ENCODE results near the gene C6orf118.

Gene C6orf118

DNA sequence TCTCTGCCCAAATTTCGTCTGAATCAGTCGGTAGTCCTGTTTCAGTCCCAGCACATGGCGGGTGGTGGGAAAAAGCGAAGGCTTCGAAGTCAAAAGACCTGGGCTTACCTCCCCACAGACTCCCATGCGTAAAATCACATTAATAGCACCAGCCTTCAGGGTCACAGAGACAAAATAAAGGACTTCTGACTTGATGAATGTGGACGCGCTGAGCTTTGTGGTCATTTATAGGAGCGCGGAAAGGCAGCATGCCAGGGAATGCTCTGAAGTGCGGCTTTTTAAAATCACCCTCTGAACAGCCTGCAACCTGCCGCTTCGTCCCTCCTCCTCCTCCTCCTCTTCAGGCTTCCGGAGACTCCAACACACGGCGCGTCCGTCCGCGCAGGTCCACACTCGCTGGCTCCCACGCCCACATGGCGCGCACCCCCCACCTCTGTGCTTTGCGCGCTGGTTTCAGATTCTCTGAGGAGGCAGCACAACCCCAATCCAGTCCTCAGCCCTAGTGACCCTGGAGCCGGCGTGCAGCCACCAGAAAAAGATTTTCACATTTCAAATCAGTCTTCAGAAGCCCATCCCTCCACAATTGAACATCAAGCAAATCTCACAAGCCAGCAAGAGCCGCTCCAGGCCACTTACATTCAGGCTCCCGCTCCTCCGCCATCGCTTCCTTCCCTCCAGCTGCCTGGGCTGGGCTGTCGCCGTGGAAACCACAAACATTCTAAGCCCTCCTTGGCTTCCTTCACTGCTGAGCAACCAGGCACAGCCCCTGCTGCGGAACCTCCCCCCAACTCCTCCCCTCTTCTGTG, at the start of gene C6orf118:
Gene C6orf118, minus strand, starts transcription at position 680 of the 806 bp plus-strand sequence. Its CDS starts 19 bp downstream, at position 661.
- DNase-seq: no peak

DNA sequence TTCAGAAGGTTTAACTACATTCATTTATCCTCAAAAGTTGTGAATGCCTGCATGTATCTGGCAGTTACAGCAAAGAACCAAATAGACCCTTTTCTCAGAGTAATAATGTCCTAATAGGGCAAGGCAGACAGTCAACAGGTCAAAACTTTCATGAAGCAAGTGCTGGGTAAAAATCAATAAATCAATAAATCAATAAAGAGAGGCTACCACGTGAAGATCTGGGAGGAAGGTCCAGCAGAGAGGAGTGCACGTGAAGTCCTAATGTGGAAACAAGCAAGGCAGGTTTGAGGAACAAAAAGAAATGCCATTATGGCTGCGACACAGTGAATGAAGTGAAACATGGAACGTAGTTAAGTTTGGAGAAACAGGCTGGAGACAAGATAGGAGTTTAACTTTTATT, 36.3 kb upstream of the C6orf118 start:
- DNase-seq: no peak

DNA sequence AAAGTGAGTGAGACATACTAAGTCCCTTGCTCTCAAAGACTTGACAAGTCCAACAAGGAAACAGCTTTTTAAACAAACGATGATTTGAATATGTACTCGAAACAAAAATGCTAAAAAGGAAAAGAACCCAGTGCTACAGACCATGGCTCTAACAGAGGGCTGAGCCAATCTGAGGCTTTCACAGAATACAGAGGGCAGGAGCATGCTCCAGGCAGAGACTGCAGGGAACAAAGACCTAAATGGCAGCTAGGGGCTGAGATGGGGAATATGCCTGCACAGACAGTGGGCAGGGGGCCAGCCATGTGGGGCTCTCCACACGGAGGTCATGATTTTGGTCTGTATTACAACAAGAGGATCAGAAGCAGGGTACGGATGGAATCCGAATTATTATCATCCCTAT, 31.1 kb upstream of the C6orf118 start:
- DNase-seq: no peak

DNA sequence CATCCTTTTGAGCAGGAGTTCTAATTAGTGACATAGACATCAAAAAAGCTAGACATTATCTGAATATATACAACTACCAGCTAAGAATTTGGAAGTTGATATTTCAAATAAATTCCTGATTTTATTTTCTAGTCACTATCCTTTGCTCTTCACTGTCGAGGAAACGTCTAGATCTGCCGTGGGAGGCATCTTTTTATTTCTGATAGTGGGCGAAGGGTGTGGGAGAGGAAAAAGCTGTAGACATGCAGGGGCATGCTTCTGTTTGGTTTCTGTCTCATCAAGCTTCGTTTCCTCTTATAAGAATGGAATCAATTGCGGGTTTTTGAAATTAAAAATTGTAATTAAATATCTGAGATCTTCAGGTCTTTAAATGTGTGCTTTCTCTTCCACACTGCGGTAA, 16.2 kb upstream of the C6orf118 start:
- DNase-seq: no peak

DNA sequence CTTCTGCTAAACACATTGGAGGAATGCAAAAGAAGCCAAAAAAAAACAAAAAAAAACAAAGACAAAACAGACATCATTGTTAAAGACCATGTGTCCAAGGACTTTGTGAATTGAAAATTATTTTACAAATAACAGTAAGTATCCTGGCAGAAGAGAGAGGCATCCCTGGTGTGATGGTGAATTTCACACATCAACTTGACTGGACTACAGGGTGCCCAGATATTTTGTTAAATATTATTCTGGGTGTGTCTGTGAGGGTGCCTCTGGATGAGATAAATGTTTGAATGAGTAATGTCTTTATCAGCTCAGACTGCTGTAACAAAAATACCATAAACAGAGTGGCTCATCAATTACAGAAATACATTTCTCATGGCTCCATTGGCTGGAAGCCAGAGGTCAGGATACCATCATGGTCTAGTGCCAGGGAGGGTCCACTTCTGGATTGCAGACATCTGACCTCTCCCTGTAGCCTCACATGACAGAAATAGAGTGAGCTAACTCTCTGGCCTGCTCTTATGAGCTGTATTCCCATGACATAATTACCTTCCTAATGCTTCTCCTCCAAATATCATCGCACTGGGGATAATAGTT, 12.2 kb upstream of the C6orf118 start:
- no peak for DNase-seq

DNA sequence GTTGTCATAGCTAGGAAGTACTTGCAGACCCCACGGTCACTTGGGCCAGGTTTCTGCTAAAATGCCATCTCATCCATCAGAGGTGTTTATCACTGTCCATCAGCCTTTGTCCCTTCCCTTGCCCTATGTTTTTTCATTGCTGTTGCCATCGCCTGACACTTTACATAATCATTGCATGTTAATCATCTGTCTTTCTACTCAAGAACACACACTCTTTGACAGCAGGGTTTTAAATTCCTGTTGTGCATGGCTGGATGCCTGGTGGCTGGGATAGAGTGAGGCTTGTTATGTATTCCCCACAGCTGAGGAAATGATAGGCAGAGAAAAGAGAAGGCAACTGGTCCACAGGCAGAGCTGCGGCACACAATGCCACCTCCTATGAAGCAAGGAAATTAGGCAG, 11.7 kb upstream of the C6orf118 start:
- DNase-seq: no peak

DNA sequence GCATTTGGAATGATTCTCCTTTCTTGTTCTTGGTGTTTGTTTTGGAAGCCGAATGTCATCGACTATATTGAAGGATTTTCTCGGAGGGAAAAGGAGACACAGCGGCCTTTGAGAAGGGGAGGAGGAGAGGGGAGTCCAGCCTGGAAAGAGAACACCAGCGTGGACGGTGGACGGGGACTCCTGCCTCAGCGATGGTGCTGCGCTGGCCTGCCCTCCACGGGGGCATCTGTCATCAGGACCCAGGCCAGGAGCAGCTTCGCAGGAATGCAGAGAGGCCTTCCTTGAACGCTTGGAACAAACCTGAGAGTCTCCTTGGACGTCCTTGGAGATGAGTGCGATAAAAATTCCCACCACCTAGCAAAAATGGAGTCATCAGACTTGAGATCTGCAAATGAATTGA, 8.3 kb upstream of the C6orf118 start:
- DNase-seq: no peak

DNA sequence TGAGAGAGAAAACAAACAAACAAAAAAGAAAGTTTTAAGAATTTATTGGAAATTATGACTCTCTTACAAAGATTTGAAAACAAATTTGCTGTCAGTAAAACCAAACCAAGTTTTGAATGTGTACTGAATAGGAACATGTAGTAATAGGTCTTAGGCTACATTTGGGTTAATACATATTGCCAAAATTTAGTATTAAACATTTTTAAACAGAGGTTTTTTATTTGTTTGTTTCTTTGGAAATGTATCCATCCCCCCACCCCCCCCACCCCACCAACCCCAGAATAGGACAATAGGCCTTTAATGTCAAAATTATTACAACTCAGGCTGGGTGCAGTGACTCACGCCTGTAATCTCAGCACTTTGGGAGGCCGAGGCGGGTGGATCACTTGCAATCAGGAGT, 2.5 kb downstream of the C6orf118 start:
- no peak for DNase-seq

DNA sequence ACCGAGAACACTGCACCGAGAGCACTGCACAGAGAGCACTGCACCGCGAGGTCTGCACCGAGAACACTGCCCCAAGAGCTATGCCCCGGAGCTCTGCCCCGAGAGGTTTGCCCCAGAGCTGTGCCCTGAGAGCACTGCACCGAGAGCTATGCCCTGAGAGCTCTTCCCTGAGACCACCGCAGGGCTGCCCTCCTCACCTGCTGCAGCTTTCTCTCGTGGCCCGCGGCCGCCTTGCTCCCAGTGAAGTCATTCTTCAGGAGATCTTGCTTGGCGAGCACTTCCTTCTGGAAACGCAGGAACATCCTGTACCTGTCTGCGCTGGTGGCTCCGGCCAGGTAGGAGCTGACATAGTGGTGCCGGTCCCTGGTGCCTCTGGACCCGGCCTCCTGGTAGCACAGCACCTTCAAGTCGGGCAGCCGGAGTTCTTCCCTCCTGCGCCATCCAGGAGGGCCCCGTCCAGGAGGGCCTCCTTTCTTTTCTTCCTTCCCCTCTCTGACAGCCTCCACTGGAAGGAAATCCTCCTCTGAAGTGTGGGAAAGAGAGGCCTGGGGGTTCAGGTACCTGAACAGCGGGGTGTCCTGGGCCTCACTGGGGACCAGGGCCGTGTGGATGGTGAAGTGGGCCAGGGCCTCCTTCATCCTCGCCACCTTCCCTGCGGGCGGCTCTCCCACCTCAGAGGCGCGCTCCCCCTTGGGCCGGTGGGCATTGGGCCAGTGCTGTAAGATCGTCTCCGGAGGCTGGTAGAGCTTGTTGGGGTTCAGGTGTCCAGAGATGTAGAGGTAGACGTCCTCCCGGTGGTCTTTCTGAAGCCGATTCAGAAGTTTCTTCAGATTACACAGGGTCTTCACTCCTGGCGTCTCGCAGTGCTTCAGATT, 7.8 kb downstream of the C6orf118 start:
- no peak for DNase-seq

DNA sequence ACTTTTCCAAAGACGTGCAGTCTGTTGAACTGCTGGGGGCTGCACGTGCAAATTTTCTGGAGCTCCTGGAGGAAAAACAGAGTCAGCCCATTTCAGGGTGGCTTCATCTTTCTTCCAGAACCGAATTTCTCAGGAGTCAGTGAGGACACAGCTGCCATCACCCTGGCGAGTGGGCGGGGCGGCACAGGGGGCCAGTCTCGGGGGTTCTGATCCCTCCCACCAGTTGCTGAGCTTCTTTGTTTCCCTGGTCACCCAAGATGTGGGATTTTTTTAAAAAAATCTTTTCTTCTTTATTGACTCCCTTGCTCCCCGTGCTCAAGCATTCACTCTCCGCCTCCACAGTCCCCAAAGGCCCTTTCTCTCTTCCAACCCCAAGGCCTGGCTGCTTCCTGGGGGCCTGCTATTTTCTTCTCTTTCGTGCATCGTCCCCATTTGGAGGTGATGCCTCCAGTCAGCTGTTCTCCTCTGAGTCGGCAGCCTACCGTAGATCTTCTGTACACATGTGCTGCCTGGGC, 8.9 kb downstream of the C6orf118 start:
- no peak for DNase-seq

DNA sequence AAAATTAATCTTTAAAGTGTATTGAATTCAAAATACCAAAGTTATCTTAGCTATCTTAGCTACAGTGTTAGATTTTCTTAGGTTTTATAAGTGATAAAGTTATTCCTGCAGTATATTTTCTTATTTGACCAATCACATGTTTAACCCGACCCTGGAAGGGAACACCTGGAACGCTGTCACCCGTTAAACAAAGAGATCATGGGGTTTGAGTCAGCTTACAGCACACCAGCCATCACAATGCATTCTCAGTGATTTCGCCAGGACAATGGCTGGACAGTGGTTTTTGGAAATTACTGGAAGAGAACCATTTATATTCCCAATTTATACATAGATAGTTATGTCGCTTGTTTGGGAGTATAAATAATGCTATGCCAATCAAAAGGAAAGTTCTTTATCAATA, 10.5 kb downstream of the C6orf118 start:
- DNase-seq: no peak

DNA sequence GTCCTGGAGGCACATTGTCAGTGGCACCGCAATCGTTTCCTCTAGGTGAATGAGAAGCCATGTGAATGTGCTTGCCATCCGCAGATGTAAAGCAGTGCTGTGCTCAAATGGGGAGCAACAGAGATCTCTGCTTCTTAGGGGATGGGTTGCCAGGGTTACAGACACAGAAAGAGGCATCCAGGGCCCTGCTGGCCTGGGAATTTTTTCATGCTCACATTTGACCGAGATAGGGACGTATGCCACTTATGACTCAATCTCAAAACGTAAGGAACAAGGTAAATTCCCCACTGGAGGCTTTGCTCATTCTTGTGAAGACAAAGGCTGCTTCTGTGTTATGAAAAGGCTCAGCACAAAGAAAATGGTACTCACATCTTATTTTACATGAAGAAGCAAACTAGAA, 11.0 kb downstream of the C6orf118 start:
- DNase-seq: no peak

DNA sequence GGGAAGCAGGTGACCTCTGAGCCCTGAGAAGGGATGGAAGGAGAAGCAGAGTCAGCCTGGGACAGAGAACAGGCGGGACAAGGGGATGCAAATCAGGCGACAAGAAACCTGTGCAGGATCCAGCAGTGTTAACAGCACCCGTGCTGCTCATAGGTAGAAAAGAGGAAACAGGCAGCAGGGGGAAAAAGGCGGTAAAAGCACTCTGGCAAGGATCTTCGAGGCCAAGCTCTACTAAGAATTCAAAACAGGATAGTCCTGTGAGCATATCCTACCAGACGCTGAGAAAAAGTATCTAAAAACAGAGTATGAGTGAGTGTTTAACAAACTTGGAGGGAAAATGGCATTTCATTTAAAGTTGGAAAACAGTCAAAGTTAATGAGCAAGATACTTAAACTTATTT, 16.7 kb downstream of the C6orf118 start:
- no peak for DNase-seq

DNA sequence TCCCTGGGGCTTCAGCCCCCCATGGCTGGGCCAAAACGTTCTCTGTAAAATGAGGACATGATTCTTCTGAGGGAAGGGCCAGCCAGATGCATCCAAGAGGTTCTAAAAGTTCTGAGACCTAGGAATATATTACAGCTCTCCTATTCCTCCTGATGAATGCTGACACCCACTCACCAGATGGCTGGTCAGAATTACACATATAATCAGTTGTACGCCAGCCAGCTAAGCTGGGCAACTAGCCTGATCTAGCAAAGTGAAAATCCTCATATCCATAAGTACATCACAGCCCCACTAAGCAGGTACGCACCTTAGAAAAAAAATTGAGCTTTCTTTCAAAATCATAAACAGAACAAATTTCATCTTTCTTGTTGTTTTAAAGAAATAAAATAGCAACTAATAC, 34.8 kb downstream of the C6orf118 start:
- DNase-seq: no peak

DNA sequence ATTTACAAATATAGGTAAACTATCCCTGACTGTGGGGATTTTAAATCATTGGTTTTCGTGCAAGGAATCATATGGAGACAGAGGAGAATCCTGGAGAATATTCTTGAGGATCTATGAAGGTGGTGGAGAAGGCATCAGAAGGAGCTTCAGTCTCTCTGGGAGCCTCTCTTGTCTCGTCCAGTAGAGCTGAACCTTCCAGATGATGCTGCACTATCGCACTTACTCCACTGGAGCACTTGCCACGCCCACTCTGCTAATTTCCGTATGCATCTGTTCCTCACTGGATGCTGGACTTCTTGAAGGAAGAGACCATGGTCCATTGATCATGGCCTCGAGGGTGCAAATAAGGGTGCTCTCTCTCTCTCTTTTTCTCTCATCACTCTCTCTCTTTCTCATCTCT, 36.8 kb downstream of the C6orf118 start:
- no peak for DNase-seq

DNA sequence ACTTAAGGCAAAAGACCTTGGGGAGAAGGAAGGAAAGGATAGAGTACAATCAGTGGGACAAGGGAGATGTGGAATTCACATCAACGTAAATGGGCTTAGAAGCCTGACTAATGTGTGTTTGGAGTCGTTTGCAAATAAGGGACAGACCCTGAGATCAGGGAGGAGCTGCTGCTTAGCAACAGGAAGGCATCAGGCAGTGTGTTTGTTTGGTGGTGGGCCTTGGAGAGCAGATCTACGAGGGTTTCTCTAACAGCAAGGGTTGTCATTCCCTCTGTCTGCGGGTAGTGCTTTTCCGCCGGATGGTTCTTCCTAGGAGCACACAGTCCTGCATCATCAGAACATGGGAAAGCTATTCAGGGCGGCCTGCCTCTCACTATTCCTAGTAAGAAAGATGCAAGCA, 40.4 kb downstream of the C6orf118 start:
- no peak for DNase-seq

DNA sequence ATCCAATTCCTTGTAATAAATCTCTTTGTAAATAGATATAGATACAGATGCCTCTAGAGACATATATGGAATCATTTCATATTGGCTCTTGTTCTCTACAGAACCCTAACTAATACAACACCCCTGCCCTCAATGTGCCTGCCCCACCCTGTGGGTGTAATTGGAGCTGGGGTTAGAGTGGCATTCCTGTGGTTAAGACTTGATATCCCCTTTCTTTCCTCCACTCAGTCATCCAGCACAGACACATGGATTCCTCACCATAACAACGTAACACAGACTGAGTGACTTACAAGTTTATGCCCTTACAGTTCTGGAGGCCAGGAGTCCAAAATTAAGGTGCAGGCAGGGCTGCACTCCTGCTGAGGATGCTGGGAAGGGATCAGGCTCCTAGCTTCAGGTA, 42.8 kb downstream of the C6orf118 start:
- DNase-seq: no peak

DNA sequence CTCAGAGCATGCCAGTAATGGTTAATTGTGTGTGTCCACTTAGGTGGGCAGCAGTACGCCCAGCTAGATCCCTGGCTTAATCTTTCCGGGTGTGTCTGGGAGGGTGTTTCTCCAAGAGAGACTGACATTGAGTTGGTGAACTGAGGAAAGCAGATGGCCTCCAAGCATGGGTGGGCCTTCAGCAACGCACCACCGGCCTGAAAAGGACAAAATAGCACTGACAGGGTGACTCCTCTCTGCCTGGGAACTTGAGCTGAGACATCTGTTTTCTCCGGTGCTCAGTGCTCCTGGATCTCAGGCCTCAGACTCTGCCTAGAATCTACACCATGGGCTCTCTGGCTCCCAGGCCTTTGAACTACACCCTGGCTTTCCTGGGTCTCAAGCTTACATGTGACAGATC, 43.2 kb downstream of the C6orf118 start:
- DNase-seq: no peak

DNA sequence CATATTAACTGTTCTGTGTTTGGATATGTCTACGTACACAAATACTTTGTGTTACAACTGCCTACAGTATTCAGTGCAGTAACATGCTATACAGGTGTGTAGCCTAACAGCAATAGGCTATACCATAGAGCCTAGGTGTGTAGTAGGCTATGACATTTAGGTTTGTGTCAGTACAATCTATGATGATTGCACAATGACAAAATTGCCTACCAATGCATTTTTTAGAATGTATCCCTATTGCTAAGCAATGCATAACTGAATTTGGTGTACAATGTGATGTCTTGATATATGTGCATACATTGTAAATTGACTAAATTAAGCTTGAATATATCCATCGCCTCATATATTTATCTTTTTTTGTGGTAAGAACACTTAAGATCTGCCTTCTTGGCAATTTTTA, 48.9 kb downstream of the C6orf118 start:
- no peak for DNase-seq

DNA sequence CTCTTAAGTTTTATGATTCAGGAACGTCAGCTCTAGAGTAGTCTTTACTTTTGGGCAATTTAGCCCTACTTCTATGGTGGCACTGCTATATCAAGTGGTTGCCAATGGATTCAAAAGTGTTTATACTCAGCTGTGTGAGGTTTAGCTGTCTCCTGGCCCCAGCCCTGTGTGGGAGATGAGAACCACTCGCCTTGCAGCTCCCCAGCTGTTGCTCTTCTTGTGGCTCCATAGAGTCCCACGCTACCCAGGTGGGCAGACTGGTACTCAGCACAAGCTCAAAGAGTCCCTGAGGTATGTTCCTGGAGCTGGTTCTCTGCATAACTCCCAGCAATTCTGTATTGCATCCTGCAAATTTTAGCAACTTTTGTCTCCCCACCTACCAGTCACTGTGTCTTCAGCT, 59.6 kb downstream of the C6orf118 start:
- DNase-seq: no peak

DNA sequence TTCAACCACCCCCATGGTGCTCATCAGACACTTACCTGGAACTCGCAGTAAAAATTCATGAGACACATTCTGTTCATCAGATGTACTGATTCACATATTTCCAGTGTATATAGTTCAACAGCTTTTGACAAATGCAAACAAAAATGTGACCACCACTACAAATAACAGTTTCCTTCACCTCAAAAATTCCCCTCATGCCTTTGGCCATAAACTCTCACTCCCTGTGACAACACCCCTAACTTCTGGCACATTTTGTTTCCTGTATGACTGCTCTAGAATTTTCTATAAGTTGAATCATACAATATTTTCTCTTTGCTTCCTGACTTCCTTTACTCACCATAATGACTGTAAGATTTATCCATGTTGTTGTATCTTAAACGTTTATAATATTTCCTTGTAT, 63.7 kb downstream of the C6orf118 start:
- no peak for DNase-seq

DNA sequence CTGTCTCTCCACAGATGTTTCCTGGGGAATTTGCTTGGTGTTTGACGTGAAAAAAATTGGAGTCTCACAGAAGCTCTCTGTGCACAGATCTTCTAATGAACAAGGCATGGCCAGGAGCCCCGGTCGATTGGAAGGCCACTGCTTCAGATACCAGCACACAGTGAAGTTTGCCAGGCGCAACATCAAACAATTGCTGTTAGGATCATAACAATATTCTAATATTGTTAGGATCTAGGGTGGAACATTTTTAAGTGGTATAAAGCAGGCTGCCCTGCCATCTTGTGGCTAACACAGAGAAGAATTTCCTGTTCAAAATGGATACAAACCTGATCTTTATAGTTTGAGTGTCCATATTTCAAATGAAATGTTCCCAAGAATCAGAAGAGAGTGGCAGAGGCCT, 64.1 kb downstream of the C6orf118 start:
- no peak for DNase-seq

DNA sequence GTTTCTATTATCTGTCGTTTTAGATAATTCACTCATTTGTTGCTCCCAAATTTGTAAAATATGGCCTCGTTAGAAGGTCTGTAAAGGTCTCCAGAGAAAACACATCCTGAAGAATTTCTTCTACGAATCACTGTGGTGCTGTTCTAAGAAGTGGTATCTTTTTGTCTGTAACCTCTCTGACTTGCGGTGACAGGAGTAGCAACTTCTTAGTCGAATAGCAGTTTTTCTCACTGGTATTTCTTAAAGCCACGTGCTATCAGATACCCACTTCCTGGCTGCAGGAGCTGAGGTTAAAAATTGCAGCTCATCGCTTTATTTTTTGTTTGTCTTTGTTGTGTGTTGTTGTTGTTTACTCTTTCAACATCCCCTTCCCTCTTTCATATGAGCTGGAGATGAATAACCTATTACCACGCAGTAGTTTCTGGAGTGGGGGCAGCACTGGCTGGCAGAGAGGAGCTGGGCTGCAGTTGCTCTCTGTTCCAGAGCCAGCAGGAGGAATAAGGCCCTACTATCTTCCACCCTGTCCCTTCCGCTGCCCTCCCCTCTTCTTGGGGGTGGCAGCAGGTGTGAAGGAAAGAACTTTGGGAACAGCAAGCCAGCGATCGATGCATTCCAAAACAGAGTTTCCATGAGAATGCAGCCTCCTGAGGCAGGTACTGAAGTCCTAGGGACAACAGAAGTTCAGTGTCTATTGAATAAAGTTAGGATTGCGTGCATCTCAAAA, 64.7 kb downstream of the C6orf118 start:
- DNase-seq: no peak

Data from inflammatory macrophage treated with lipopolysaccharide for 1 hour (primary cell).